ENCODE measurements around the gene DENND2A.

Gene DENND2A

DNA sequence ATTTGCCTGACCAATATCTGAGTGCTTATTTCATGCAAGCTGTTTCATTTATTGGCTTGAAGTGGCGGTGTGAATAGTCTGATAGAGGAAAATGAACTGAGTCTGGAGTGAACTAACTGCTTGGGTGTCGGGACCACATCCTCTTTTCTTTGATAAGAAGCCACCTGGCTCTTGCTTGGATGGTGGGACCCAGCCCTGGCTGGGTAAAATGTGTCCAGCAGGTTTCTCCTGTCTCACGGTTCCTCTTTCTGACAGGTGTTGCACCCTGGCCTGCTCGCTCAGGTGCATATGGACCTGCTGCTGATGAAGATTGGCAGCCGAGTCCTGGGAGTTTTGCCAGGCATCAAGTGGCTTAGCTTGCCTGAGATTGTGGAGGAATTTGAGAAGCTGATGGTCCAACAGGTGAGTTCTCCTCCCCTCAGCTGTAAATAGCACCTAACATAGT, 33.8 kb upstream of the DENND2A start:
- no peak overlapping the region for H3K4me3 ChIP-seq (ENCODE audit: low read depth, low read length)
- peak; percentile 37 for DNase-seq (ENCODE audit: low read depth)
- TF ChIP-seq MYC (IDR thresholded peaks at IDR 0.05; ENCODE audit: low read depth, low read length) = no peak
- TF ChIP-seq, protein P1, sequence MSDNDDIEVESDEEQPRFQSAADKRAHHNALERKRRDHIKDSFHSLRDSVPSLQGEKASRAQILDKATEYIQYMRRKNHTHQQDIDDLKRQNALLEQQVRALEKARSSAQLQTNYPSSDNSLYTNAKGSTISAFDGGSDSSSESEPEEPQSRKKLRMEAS (IDR thresholded peaks at IDR 0.05; ENCODE audit: low read depth, low read length) = no peak
- no peak for TF ChIP-seq POLR2A (IDR thresholded peaks at IDR 0.05; ENCODE audit: extremely low read depth, insufficient read length)
- TF ChIP-seq, protein P2, sequence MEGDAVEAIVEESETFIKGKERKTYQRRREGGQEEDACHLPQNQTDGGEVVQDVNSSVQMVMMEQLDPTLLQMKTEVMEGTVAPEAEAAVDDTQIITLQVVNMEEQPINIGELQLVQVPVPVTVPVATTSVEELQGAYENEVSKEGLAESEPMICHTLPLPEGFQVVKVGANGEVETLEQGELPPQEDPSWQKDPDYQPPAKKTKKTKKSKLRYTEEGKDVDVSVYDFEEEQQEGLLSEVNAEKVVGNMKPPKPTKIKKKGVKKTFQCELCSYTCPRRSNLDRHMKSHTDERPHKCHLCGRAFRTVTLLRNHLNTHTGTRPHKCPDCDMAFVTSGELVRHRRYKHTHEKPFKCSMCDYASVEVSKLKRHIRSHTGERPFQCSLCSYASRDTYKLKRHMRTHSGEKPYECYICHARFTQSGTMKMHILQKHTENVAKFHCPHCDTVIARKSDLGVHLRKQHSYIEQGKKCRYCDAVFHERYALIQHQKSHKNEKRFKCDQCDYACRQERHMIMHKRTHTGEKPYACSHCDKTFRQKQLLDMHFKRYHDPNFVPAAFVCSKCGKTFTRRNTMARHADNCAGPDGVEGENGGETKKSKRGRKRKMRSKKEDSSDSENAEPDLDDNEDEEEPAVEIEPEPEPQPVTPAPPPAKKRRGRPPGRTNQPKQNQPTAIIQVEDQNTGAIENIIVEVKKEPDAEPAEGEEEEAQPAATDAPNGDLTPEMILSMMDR (IDR thresholded peaks at IDR 0.05; ENCODE audit: low read depth, low read length) = no peak

DNA sequence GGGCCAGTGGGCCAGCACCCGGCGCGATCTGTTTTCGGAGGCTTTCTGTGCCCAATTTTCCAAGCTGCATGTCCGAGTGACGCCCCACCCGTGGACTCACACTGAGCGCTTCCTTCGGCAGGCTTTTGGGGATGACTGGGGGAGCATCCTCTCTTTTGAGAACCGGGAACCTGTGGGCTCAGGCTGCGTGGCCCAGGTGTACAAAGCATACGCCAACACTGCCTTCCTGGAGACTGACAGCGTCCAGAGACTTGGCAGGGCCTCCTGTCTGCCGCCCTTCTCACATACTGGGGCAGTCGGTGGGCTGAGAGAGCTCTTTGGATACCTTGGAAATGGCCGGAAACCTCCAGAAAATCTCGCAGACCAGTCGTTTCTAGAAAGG, 33.2 kb upstream of the DENND2A start:
- DNase-seq (ENCODE audit: low read depth) = no peak
- H3K4me3 ChIP-seq (ENCODE audit: low read depth, low read length) = no peak overlapping the region
- TF ChIP-seq, protein P2 (IDR thresholded peaks at IDR 0.05; ENCODE audit: low read depth, low read length) = no peak
- TF ChIP-seq POLR2A (IDR thresholded peaks at IDR 0.05; ENCODE audit: extremely low read depth, insufficient read length) (no peak), MYC (IDR thresholded peaks at IDR 0.05; ENCODE audit: low read depth, low read length) (no peak)
- TF ChIP-seq, protein P1 (IDR thresholded peaks at IDR 0.05; ENCODE audit: low read depth, low read length) = no peak

DNA sequence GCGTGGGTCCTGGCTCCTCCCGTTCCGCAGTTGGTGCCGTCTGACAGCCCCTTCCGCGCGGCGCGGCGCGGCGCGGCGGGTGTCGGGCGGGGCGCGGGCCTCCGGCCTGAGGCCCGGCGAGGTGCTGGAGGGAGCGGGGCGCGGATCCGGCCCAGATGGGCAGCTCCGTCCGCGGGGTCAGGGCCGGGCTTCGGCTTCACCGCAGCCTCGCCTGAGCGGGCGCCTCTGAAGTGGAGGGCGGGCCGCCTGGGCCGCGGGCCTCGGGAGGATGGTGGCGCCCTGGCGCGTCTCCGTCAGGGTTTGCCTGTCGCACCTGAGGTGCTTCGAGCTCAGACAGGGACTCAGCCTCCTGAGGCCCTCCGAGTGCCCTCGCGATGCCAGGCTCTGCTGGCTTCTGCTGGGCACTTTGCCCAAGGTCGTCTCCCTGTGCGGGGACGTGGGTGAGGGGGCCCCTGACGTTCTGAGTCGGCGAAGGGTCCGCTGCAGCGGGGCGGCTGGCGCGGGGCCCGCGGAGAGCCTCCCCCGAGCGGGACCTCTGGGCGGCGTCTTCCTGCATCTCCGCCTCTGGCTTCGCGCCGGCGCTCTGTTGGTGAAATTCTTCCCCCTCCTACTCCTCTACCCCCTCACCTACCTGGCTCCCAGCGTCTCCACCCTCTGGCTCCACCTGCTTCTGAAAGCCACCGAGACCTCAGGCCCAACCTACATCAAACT, 32.6 kb upstream of the DENND2A start:
- TF ChIP-seq MYC (IDR thresholded peaks at IDR 0.05; ENCODE audit: low read depth, low read length) = no peak
- TF ChIP-seq, protein P1 (IDR thresholded peaks at IDR 0.05; ENCODE audit: low read depth, low read length) = no peak
- TF ChIP-seq, protein P2 (IDR thresholded peaks at IDR 0.05; ENCODE audit: low read depth, low read length) = no peak
- no peak for TF ChIP-seq POLR2A (IDR thresholded peaks at IDR 0.05; ENCODE audit: extremely low read depth, insufficient read length)
- DNase-seq (ENCODE audit: low read depth) = peak; percentile 48

DNA sequence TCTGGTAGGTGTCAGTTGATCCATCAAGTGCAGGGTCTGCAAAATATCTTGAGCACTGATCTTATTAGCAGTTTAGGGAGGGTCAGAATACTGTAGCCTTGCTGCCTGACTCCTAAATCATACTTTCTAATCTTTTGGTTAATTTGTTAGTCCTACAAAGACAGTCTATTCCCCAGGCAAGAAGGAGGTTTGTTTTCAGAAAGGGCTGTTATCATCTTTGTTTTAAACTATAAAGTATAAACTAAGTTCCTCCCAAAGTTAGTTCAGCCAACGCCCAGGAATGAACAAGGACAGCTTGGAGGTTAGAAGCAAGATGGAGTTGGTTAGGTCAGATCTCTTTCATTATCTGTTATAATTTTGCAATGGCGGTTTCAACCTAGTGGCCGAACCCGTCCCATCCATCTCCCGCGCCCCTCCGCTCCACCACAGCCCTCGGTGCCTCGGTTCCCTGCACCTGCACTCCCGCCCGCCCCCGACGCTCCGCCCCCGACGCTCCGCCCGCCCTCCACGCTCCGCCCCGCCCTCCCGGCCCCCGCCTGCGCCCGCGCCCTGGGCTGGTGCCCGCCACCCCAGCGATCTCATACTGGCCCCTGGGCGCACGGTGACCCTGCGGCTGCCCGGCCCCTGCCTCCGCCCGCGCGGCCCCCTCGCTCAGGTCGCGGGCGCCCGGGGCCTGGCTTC, 31.9 kb upstream of the DENND2A start, which contains the start of gene ADCK2:
Gene ADCK2, plus strand, starts transcription at position 564 of the 681 bp plus-strand sequence. CDS start 386 bp downstream, outside the sequence.
- H3K4me3 ChIP-seq (ENCODE audit: low read depth, low read length) = peak within 1 kb of the TSS; percentile 45
- TF ChIP-seq, protein P2 (IDR thresholded peaks at IDR 0.05; ENCODE audit: low read depth, low read length) = no peak
- TF ChIP-seq POLR2A (IDR thresholded peaks at IDR 0.05; ENCODE audit: extremely low read depth, insufficient read length) = peak; percentile 29
- TF ChIP-seq, protein P1 (IDR thresholded peaks at IDR 0.05; ENCODE audit: low read depth, low read length) = no peak
- TF ChIP-seq MYC (IDR thresholded peaks at IDR 0.05; ENCODE audit: low read depth, low read length) = no peak
- peak; percentile 72 for DNase-seq (ENCODE audit: low read depth)

More for the DNA sequence above, 32.6 kb upstream of the DENND2A start:
- peak overlapping the region; percentile 37 for H3K4me3 ChIP-seq (ENCODE audit: low read depth, low read length)

DNA sequence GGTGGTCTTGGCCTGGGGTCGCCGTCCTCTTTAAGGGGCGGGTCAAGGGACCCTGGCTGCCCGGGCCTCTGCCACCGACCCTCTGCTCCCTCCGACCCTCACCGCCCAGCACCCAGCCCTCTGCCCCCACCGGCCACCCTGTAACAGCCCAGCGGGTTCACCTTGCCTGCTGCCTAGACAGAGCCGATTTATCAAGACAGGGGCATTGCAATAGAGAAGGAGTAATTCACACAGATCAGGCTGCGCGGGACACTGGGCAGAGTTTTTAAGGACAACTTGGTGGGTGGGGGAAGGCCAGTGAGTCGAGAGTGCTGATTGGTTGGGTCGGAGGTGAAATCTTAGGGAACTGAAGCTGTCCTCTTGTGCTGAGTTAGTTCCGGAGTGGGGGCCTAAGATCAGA, 31.4 kb upstream of the DENND2A start:
- DNase-seq (ENCODE audit: low read depth) = no peak
- no peak overlapping the region for H3K4me3 ChIP-seq (ENCODE audit: low read depth, low read length)
- TF ChIP-seq, protein P2 (IDR thresholded peaks at IDR 0.05; ENCODE audit: low read depth, low read length) = no peak
- TF ChIP-seq MYC (IDR thresholded peaks at IDR 0.05; ENCODE audit: low read depth, low read length) (no peak), POLR2A (IDR thresholded peaks at IDR 0.05; ENCODE audit: extremely low read depth, insufficient read length) (no peak)
- TF ChIP-seq, protein P1 (IDR thresholded peaks at IDR 0.05; ENCODE audit: low read depth, low read length) = no peak

Data from NB4 (cell line).